HepG2 (cell line): ENCODE results near the gene NCAPD2. TPM values are rescaled to one million over a fixed set of nuclear protein-coding genes. Genes with fewer than 3 reads are reported as not detected.
A peak's percentile ranks its signal among the peaks of the same experiment; 100 is the strongest.

Source experiments
- ATAC-seq: fragments of 200-7000 bp; cut with Tn5 transposase; 3 replicates; pipeline ENCODE4 v1.9.1; 2020; ENCODE audit warnings: mild to moderate bottlenecking, moderate library complexity
- BruUV-seq: library from RNA; stranded (reverse); fragments of 400-500 nt; replicated peaks from 2 replicates; lab custom pipeline; 2021; lab: Mats Ljungman, UMichigan
- CTCF ChIA-PET: fragments of 300-600 bp; formaldehyde crosslinking; extraction: SDS; loops from one replicate; lab custom pipeline; 2021; ENCODE audit warnings: low total read pairs, inconsistent platforms, low intra/inter-chr PET ratio; lab: Yijun Ruan, JAX
- POLR2A ChIA-PET: fragments of 350-600 bp; sonication (Branson Sonifier 250); formaldehyde crosslinking; loops from one replicate; lab custom pipeline; 2020; ENCODE audit warnings: antibody characterized with exemption, inconsistent platforms; lab: Yijun Ruan, JAX
- DNase-seq: peaks from one replicate; pipeline ENCODE4 v3.0.0-alpha.2; 2015; ENCODE audit warnings: low spot score
- FAIRE-seq: peaks from 3 replicates; lab custom pipeline; 2011; peaks lifted over from hg19 to GRCh38; lab: Jason Lieb, UNC
- H2AFZ ChIP-seq: one replicate; pipeline ENCODE4 v1.6.1; 2011; ENCODE audit warnings: low read length, inconsistent platforms
- H3K27ac ChIP-seq: fragments of 300-600 bp; 3 replicates; pipeline ENCODE4 v1.8.0; 2011; ENCODE audit warnings: mixed run types, mild to moderate bottlenecking, mixed read lengths, low read length, inconsistent platforms; ENCODE audit not compliant: insufficient read depth; ENCODE audit errors: extremely low read length
- H3K27me3 ChIP-seq, 2 experiments: fragments of 200-600 bp in 1 of 2; 2 replicates in 1 of 2; 3 replicates in 1 of 2; pipeline versions ENCODE4 v1.6.0 to v1.8.0; 2011; ENCODE audit warnings: low read length in 2 of 2, mild to moderate bottlenecking in 2 of 2, moderate library complexity in 2 of 2, inconsistent platforms in 1 of 2; ENCODE audit not compliant: insufficient read depth in 2 of 2, control insufficient read depth in 1 of 2
- H3K36me3 ChIP-seq, 2 experiments: fragments of 200-600 bp in 1 of 2; replicated peaks in 1 of 2; 2 replicates in 1 of 2; 3 replicates in 1 of 2; pipeline versions ENCODE4 v1.5.1 to v1.8.0; 2011; ENCODE audit warnings: low read length in 2 of 2, inconsistent platforms in 1 of 2; ENCODE audit not compliant: insufficient read depth in 2 of 2, control insufficient read depth in 1 of 2
- H3K4me1 ChIP-seq: 2 replicates; pipeline ENCODE4 v1.5.1; 2012; ENCODE audit warnings: low read length, inconsistent platforms; ENCODE audit not compliant: insufficient read depth
- H3K4me2 ChIP-seq: 2 replicates; pipeline ENCODE4 v1.6.0; 2011; ENCODE audit warnings: low read depth, low read length, inconsistent platforms
- H3K4me3 ChIP-seq, 3 experiments: fragments of 200-600 bp in 1 of 3; sonication (generic), shearing (Covaris generic) in 1 of 3; replicated peaks in 1 of 3; 2 replicates each; pipeline ENCODE4 v1.5.1; 2011 to 2016; ENCODE audit warnings: low read length in 3 of 3, inconsistent platforms in 2 of 3, low read depth in 2 of 3, mild to moderate bottlenecking in 2 of 3, control low read depth in 1 of 3, mixed read lengths in 1 of 3; ENCODE audit not compliant: insufficient read depth in 1 of 3
- H3K79me2 ChIP-seq: one replicate; pipeline ENCODE4 v1.6.1; 2011; ENCODE audit warnings: low read length, inconsistent platforms; ENCODE audit not compliant: insufficient read depth
- H3K9ac ChIP-seq: 2 replicates; pipeline ENCODE4 v1.6.0; 2011; ENCODE audit warnings: mild to moderate bottlenecking, low read depth, low read length, inconsistent platforms; ENCODE audit not compliant: insufficient read depth
- H3K9me3 ChIP-seq: 2 replicates; pipeline ENCODE4 v1.5.1; 2012; ENCODE audit warnings: mild to moderate bottlenecking, low read length
- H4K20me1 ChIP-seq: 2 replicates; pipeline ENCODE4 v1.6.0; 2011; ENCODE audit warnings: inconsistent platforms, mild to moderate bottlenecking, low read length, moderate library complexity; ENCODE audit not compliant: insufficient read depth
- AGO2 ChIP-seq: fragments of 200-400 bp; formaldehyde crosslinking; optimal IDR thresholded peaks from 2 replicates; pipeline ENCODE3; 2017; ENCODE audit warnings: mild to moderate bottlenecking, low read depth, low read length, moderate library complexity
- PRPF4 ChIP-seq: fragments of 200-400 bp; formaldehyde crosslinking; IDR thresholded peaks from 2 replicates; pipeline ENCODE4 v1.6.1; 2016; ENCODE audit warnings: low read length, low read depth; ENCODE audit not compliant: poor library complexity, severe bottlenecking
- WGBS: methylation state at CpG from one replicate; pipeline ENCODE4 v1.1.6; 2017; ENCODE audit warnings: low lambda C conversion rate; 5-methylcytosine and 5-hydroxymethylcytosine counted together
- in situ Hi-C: cut with HindIII; loops from 2 replicates; pipeline ENCODE4 v1.10.0; 2017; ENCODE audit warnings: low pct_unique_long_range_greater_than_20kb; ENCODE audit not compliant: extremely low pct_ligation_motif_present
- intact Hi-C: fragments of 100-400 bp; cut with micrococcal nuclease; formaldehyde crosslinking; loops from one replicate; pipeline ENCODE4 v1.10.0; 2022; ENCODE audit not compliant: unreplicated experiment
- polyA plus RNA-seq, 8 experiments: library from polyadenylated mRNA; depleted of rRNA in 3 of 8; stranded (reverse) in 7 of 8; unstranded in 1 of 8; fragments of >200 nt; fragmentation: Illumina TruSeq in 4 of 8; extraction: Trizol in 4 of 8; gene quantifications; 2 replicates each; pipeline versions ENCODE4 v1.2.1 to v1.2.3, GENCODE V29; 2011 to 2016; ENCODE audit warnings: low read depth in 4 of 8, missing spikeins in 1 of 8, mixed read lengths in 1 of 8; ENCODE audit not compliant: insufficient read depth in 1 of 8
- total RNA-seq, 5 experiments: library from RNA; depleted of rRNA; stranded (reverse); fragments of >200 nt; fragmentation: Illumina TruSeq; extraction: Trizol; gene quantifications; 2 replicates each; pipeline ENCODE4 v1.2.3, GENCODE V29; 2016; ENCODE audit warnings: low read depth in 1 of 5
- TF ChIP-seq, protein P1 (sequence below): sonication (generic); formaldehyde crosslinking; IDR thresholded peaks from 2 replicates; pipeline ENCODE4 v1.4.0; 2020; ENCODE audit warnings: missing genetic modification reagents
- TF ChIP-seq, protein P2 (sequence below): sonication (generic); formaldehyde crosslinking; IDR thresholded peaks from 2 replicates; pipeline ENCODE4 v1.9.0; 2021; ENCODE audit warnings: missing genetic modification reagents, mild to moderate bottlenecking, borderline replicate concordance

The NCAPD2 gene
- total and polyA plus RNA-seq, 2 of the 13 experiments (the other 11 are each of a cell fraction or from before 2014, with no cell fraction given) = 51.1 to 65.6 TPM

DNA sequence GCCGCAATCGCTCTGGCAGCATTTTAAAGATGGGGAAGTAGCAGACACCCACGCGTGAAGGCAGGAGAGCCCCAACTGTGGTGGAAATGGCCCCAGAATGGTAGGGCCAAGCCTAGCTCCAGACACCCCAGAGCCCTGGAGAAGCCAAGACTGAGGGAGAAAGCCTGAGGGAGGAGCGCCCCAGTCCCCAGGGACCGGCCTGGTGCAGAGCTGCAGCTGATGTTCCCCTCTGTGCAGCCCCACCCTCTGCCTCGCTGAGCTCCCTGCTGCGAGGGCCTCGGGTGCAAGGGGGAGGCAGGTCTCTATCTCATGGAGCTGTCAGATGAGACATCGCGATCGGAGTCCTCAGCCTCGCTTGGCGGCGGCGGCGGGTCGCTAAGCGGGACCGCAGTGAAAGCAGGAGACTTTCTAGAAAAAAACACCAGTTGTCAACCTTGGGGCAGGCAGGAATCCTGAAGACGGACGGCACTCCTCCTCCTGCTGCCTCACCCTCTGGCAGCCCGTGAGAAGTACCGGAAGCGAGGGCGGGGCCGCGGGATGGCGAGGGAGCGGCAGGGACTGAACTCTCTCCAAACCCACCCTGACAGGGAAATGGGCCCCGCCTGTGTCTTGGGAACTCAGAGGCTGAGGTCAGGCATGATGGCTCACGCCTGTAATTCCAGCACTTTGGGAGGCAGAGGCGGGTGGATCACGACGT is 46.4 kb downstream of the NCAPD2 start:
- in situ Hi-C loops (no loop called here), intact Hi-C loops (no loop called here)
- Histone ChIP-seq H4K20me1 (peaks cover 34% of the 10 kb centered on the region), H3K4me1 (peaks cover 53% of the 10 kb centered on the region), H3K4me3 (no peak overlapping the region), H3K4me2 (no peak overlapping the region), H3K27me3 (no peaks in the 10 kb centered on the region; a peak in 1 of 5 replicates), H3K79me2 (peaks cover 16% of the 10 kb centered on the region), H3K27ac (no peak overlapping the region), H2AFZ (no peak overlapping the region), H3K9me3 (no peaks in the 10 kb centered on the region), H3K9ac (no peak overlapping the region), H3K36me3 (peaks cover 0 to 35% of the 10 kb centered on the region in 2 experiments; a peak in 4 of 5 replicates)
- POLR2A ChIA-PET = interaction anchor here (1.0 to 7.3 kb wide), 5 partner anchors 8 to 149 kb away, joined by 3 to 108 read pairs (median 15); partner anchors contain the start of genes IFFO1, MRPL51 and VAMP1
- CTCF ChIA-PET = no interaction called here
- no TSS peak for BruUV-seq
- ATAC-seq = peak; percentile 2
- DNase-seq = no peak
- WGBS = 96% methylated on average over 35 of the region's 35 CpGs
- TF ChIP-seq PRPF4 = peak; percentile 12
- peak; percentile 60 for TF ChIP-seq AGO2
- TF ChIP-seq, protein P1, sequence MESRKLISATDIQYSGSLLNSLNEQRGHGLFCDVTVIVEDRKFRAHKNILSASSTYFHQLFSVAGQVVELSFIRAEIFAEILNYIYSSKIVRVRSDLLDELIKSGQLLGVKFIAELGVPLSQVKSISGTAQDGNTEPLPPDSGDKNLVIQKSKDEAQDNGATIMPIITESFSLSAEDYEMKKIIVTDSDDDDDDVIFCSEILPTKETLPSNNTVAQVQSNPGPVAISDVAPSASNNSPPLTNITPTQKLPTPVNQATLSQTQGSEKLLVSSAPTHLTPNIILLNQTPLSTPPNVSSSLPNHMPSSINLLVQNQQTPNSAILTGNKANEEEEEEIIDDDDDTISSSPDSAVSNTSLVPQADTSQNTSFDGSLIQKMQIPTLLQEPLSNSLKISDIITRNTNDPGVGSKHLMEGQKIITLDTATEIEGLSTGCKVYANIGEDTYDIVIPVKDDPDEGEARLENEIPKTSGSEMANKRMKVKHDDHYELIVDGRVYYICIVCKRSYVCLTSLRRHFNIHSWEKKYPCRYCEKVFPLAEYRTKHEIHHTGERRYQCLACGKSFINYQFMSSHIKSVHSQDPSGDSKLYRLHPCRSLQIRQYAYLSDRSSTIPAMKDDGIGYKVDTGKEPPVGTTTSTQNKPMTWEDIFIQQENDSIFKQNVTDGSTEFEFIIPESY = peak; percentile 15; the same call in 1 of the 2 replicates
- TF ChIP-seq, protein P2, sequence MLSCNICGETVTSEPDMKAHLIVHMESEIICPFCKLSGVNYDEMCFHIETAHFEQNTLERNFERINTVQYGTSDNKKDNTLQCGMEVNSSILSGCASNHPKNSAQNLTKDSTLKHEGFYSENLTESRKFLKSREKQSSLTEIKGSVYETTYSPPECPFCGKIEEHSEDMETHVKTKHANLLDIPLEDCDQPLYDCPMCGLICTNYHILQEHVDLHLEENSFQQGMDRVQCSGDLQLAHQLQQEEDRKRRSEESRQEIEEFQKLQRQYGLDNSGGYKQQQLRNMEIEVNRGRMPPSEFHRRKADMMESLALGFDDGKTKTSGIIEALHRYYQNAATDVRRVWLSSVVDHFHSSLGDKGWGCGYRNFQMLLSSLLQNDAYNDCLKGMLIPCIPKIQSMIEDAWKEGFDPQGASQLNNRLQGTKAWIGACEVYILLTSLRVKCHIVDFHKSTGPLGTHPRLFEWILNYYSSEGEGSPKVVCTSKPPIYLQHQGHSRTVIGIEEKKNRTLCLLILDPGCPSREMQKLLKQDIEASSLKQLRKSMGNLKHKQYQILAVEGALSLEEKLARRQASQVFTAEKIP (CRISPR knock-in tag) = no peak
- no peak for FAIRE-seq
